Panc1 (cell line): Measurements from ENCODE around the gene MSTN. TPM values are rescaled to one million over a fixed set of nuclear protein-coding genes. Genes with fewer than 3 reads are reported as not detected.

Experiments
- ATAC-seq: fragments of 200-7000 bp; cut with Tn5 transposase; 2 replicates; pipeline ENCODE4 v1.9.1; 2020; ENCODE audit warnings: mild to moderate bottlenecking, moderate library complexity
- BruUV-seq: library from RNA; stranded (reverse); fragments of 400-500 nt; replicated peaks from 2 replicates; lab custom pipeline; 2021; lab: Mats Ljungman, UMichigan
- CTCF ChIA-PET: fragments of 300-600 bp; sonication (Branson Sonifier 250); formaldehyde crosslinking; loops from one replicate; lab custom pipeline; 2022; ENCODE audit warnings: antibody characterized with exemption; lab: Charles Lee
- POLR2A ChIA-PET: fragments of 300-600 bp; sonication (Branson Sonifier 250); formaldehyde crosslinking; loops from one replicate; lab custom pipeline; 2022; ENCODE audit warnings: antibody characterized with exemption; lab: Charles Lee
- DNase-seq: peaks from one replicate; pipeline ENCODE4 v3.0.0-alpha.2; 2010; ENCODE audit warnings: low read depth, low spot score
- H3K27ac ChIP-seq: 2 replicates; pipeline ENCODE4 v1.5.1; 2011; ENCODE audit warnings: mild to moderate bottlenecking, low read length, inconsistent platforms
- H3K27me3 ChIP-seq: fragments of 200-500 bp; sonication (Bioruptor generic); 2 replicates; pipeline ENCODE4 v1.6.0; 2014; ENCODE audit warnings: low read length, inconsistent platforms; ENCODE audit not compliant: control insufficient read depth, insufficient read depth
- H3K36me3 ChIP-seq: fragments of 200-500 bp; sonication (Bioruptor generic); 2 replicates; pipeline ENCODE4 v1.5.1; 2014; ENCODE audit warnings: inconsistent platforms, mild to moderate bottlenecking, low read length, moderate library complexity; ENCODE audit not compliant: control insufficient read depth, insufficient read depth
- H3K4me1 ChIP-seq: 2 replicates; pipeline ENCODE4 v1.5.1; 2011; ENCODE audit warnings: inconsistent platforms, mild to moderate bottlenecking, low read length, moderate library complexity; ENCODE audit not compliant: control insufficient read depth, insufficient read depth
- H3K4me3 ChIP-seq, 2 experiments: 2 replicates each; pipeline ENCODE4 v1.5.1; 2011 to 2012; ENCODE audit warnings: low read depth in 2 of 2, low read length in 2 of 2, mild to moderate bottlenecking in 2 of 2, inconsistent platforms in 1 of 2, moderate library complexity in 1 of 2
- H3K9me3 ChIP-seq: fragments of 200-500 bp; sonication (Bioruptor generic); 2 replicates; pipeline ENCODE4 v1.5.1; 2014; ENCODE audit warnings: low read depth, mild to moderate bottlenecking, inconsistent platforms, low read length, moderate library complexity; ENCODE audit not compliant: control insufficient read depth, insufficient read depth
- CTCF ChIP-seq: fragments of 450-650 bp; IDR thresholded peaks from 2 replicates; pipeline ENCODE4 v1.5.1; 2017; ENCODE audit warnings: mild to moderate bottlenecking
- POLR2AphosphoS5 ChIP-seq: IDR thresholded peaks from 2 replicates; pipeline ENCODE4 v1.6.1; 2012; ENCODE audit warnings: mild to moderate bottlenecking, low read depth, low read length, moderate library complexity
- REST ChIP-seq, 2 experiments: IDR thresholded peaks; 2 replicates each; pipeline ENCODE4 v1.6.1; 2011 to 2012; ENCODE audit warnings: low read depth in 2 of 2, control low read depth in 1 of 2, low read length in 1 of 2, mild to moderate bottlenecking in 1 of 2, moderate library complexity in 1 of 2; ENCODE audit not compliant: insufficient read depth in 1 of 2
- SIN3A ChIP-seq: IDR thresholded peaks from 2 replicates; pipeline ENCODE4 v1.6.1; 2012; ENCODE audit warnings: low read depth, mild to moderate bottlenecking, low read length, moderate library complexity, borderline replicate concordance; ENCODE audit not compliant: insufficient read depth
- TCF7L2 ChIP-seq: IDR thresholded peaks from 2 replicates; pipeline ENCODE4 v1.6.1; 2011; ENCODE audit warnings: mild to moderate bottlenecking, low read depth, low read length, inconsistent platforms
- in situ Hi-C: cut with HindIII; loops from 2 replicates; pipeline ENCODE4 v1.10.0; 2016; ENCODE audit warnings: low sequenced_read_pairs, low pct_unique_long_range_greater_than_20kb
- intact Hi-C: fragments of 100-400 bp; cut with micrococcal nuclease; formaldehyde crosslinking; loops from one replicate; pipeline ENCODE4 v1.10.0; 2022; ENCODE audit not compliant: unreplicated experiment
- total RNA-seq: library from RNA; stranded (reverse); gene quantifications from one replicate; pipeline ENCODE4 v1.2.1, GENCODE V29; 2021; ENCODE audit not compliant: unreplicated experiment

The MSTN gene
- total RNA-seq, 1 experiment from 2014 or later = not detected

- H3K4me3 ChIP-seq = no peak overlapping the region
- BruUV-seq = no TSS peak
- TF ChIP-seq SIN3A (no peak), CTCF (no peak), POLR2AphosphoS5 (no peak)
- H3K36me3 ChIP-seq = no peaks in the 10 kb centered on the region
- no peak for ATAC-seq
- no peaks in the 10 kb centered on the region for H3K4me1 ChIP-seq
- intact Hi-C loops = no loop called here
- POLR2A ChIA-PET = no interaction called here
- in situ Hi-C loops = no loop called here
- no peaks in the 10 kb centered on the region for H3K27me3 ChIP-seq
- no peak overlapping the region for H3K27ac ChIP-seq
- CTCF ChIA-PET = no interaction called here
- no peaks in the 10 kb centered on the region for H3K9me3 ChIP-seq
- DNase-seq = no peak
Measured at GRCh38 chr2:190053426-190053825, 9.1 kb downstream of the MSTN start.

GRCh38 chr2:190052307-190052706 lies 10.2 kb downstream of the MSTN start:
- H3K36me3 ChIP-seq = no peaks in the 10 kb centered on the region
- H3K4me1 ChIP-seq = no peaks in the 10 kb centered on the region
- ATAC-seq (no peak), DNase-seq (no peak)
- in situ Hi-C loops = no loop called here
- H3K27ac ChIP-seq = no peak overlapping the region
- intact Hi-C loops = no loop called here
- TF ChIP-seq SIN3A (no peak), POLR2AphosphoS5 (no peak), CTCF (no peak), TCF7L2 (no peak), REST (IDR thresholded peaks at IDR 0.05; ENCODE audit: insufficient read depth in 1 of 2, low read depth in 2 of 2, low read length in 1 of 2) (no peak)
- POLR2A ChIA-PET = no interaction called here
- CTCF ChIA-PET = no interaction called here
- H3K27me3 ChIP-seq = peaks cover 2% of the 10 kb centered on the region; the same call in 1 of the 2 replicates
- H3K4me3 ChIP-seq = no peak overlapping the region
- no TSS peak for BruUV-seq
- no peaks in the 10 kb centered on the region for H3K9me3 ChIP-seq
